Mesenteric fat pad (tissue), 1 donor: ENCODE measurements around the gene KRTAP10-12. TPM values are rescaled to one million over a fixed set of nuclear protein-coding genes. Genes with fewer than 3 reads are reported as not detected.

ENCODE experiments used
- DNase-seq: peaks from one replicate; pipeline ENCODE4 v3.0.0-alpha.2; 2020; ENCODE audit warnings: low spot score
- total RNA-seq: library from RNA; stranded (reverse); fragmentation: NEBNext Ultra II Directional; extraction: Animal tissue kit (Norgen Biotek cat#: 25700); gene quantifications from one replicate; pipeline ENCODE4 v1.2.1, GENCODE V29; 2021
- donor health status: DM: yes; HTN: yes; CAD: no.

Gene KRTAP10-12
- total RNA-seq, 1 donor from 2014 or later, result not detected

GRCh38 chr21:44730951-44731579 is 34.1 kb downstream of the KRTAP10-12 start:
- no peak for DNase-seq

DNA sequence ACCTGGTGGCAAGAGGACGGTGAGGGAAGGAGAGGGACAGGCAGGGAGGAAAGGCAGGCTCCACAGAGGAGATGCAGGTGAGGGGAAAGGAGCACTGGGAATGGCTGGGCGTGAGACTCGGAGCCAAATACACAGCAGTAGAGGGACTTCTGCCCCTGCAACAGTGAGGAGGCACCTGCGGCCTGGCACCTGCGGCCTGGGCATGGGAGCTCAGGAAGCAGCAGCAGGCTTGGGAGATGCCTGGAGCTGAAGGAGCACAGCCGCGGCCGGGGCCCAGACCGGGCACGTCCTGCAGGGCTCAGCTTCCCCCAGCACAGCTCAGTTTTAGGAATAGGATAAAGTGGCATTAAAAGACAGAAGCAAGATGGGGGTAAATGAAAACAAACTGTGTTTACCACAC is 35.3 kb downstream of the KRTAP10-12 start:
- peak; percentile 59 for DNase-seq

- peak; percentile 73 for DNase-seq
These were observed 36.0 kb downstream of the KRTAP10-12 start for GRCh38 chr21:44732956-44733355.

DNA sequence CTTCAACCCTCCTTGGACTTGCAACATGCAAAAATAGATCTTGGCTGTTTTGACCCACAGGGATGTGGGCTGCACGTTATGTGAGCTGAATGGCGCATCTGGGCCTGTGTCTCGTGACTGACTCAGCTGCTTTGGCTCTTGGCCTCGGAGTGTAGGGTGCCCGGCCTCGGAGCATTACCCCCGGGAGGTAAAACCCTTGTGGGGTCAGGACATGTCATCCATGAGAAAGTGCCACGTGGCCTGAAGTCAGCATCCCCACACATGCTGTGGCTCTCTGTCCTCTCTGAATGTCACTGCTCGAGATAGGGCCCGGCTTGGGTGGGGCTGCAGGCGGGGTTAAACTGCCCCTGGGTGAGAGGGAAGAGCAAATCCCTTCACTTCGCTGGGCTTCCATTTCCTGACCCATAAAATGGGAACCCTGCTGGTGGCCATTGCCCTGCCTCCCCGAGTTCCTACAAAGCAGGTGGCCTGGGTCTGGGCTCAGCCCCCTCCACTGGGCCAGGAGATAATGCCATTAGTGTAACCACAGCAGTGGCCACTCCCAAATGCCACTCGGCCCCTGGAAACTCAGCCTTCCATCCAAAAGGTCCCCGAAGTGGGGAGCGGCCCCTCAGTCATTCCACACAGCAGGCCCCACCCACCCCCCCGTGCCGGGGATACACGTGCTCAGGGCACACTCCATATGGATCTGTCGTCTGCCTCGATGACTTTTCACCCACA is 37.2 kb downstream of the KRTAP10-12 start:
- DNase-seq, result peak; percentile 78

GRCh38 chr21:44734841-44735240 is 37.9 kb downstream of the KRTAP10-12 start:
- peak; percentile 79 for DNase-seq

DNA sequence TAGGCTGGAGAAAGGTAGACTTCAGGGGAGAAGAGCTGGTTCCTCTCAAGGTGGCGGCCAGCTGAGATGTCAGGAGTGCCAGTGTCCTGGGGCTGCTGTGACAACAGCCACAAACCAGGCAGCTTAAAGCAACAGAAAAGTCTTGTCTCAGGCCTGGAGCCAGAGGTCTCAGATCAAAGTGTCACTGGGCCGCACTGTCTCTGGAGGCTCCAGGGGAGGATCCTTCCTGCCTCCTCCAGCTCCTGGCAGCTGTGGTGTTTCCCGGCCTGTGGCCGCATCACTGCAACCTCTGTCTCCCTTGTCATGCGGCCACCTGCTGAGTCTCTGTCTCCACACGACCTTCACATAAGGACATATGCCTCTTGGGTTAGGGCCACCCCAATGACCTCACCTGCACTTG is 38.8 kb downstream of the KRTAP10-12 start:
- no peak for DNase-seq

DNA sequence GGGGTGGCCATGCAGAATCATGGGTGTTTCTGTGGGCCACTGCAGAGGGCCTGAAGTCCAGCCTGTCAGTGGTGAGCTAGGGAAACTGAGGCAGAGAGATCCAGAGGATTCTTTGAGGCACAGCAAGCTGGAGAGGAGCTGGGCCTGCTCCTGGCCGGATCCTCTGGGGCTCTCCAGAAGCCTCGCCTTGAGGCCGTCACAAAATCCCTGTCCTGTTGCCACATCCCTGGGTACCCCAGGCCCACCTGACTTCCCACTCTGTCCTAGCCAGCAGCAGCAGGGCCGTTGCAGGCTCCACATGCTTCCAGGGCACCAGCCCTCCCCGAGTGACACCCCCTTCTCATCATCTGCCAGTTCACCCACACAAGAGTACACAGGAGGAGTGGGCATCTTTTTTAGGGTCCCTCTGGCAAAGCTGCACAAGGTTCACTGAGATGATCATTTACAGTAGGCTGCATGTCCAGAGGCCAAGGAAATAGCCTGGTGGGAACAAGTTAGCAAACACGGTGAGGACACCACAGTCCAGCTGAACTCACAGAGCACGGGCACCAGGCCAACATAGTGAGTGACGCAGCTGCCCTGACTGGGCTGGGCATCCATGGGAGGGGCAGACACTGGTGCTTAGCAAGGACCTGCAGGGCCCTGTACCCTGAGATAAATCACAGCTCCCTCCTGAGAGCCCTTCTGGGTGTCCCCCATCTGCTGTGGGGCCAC is 39.5 kb downstream of the KRTAP10-12 start:
- DNase-seq, result peak; percentile 55

DNA sequence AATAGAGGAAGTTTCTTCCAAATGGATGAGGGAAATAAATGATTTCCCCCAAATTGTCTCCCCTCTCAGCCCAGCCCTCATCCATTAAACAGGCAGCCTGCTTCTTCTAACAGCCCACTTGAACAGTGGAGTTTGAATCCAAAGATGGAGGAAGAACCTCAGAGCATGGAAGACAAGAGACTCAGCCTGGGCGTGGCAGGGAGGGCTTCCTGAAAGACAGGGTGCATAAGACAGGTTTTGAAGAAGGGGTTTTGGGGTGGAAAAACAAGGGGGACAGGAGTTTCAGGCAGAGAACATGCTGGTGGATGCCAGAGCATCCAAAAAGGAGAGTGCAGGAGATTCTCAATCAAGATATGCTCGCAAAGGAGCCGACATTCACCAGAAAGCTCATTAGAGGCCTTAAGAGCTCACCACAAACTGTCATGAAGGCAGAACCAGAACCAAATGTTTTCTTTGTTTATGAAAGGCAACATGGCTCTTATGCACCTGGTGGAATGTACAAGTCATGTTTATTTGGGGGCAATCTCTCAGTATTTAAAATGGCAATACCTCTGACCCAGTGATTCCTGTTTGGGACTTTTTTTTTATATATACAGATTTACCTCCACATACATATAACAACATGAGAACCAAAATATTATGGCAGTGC is 40.9 kb downstream of the KRTAP10-12 start:
- peak; percentile 30 for DNase-seq

DNA sequence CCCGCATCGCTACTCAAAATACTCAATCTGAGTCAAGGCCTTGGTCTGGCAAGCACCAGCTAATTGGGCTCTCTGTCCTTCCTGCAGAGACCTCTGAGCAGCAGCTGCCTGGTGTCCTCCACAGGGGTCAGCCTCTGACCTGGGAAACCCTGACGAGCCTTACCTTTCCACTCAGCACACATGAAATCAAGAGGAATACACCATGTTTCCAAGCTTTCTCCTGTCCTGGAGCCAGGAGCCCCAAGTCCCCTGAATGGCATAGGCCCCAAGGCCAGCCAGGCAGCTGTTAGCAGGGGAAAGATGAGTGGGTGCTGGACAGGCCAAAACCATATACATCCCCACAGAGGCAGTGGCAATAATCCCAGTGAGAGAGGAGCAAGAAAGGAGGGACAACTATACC is 41.6 kb downstream of the KRTAP10-12 start:
- DNase-seq, result peak; percentile 57

DNA sequence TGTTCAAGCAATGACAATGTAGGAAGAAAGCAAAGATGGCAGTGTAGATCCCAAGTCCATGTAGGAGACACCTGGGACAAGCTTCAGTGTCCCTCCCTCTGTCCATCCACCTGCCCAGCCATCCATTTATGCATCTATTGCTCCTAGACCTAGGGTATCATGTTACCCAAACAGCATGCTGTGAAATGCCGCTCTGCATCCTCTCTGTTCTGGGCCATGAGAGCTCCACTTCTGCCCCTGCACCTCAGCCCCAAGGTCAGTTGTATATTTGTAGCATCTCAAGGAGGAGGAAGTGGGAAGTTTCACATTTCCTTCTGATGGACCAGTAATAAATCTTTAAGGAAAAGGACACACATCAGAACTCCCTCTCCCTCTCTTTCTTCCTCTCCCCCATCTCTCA is 42.3 kb downstream of the KRTAP10-12 start:
- DNase-seq, result no peak

DNA sequence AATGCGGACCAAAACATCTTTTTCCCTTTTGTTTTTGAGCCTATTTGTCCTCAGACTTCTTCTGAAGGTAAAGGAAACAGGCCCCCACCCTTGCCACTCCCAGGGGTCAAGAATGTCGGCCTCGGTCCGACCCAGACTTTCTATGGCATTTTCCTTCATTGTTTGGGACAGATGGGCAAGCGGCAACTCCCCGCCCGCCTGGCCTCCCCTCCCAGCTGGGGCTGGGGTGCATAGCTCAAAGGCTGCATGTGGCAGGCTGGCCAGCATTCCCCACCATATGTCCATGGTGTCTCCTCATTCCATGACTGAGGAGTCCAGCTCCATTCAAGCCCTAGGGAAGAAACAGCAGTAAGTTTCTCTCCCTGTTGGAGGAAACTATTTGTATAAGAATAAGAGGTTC is 43.8 kb downstream of the KRTAP10-12 start:
- DNase-seq, result peak; percentile 35

- DNase-seq, result no peak
These were observed 44.9 kb downstream of the KRTAP10-12 start for GRCh38 chr21:44741921-44742320.

DNA sequence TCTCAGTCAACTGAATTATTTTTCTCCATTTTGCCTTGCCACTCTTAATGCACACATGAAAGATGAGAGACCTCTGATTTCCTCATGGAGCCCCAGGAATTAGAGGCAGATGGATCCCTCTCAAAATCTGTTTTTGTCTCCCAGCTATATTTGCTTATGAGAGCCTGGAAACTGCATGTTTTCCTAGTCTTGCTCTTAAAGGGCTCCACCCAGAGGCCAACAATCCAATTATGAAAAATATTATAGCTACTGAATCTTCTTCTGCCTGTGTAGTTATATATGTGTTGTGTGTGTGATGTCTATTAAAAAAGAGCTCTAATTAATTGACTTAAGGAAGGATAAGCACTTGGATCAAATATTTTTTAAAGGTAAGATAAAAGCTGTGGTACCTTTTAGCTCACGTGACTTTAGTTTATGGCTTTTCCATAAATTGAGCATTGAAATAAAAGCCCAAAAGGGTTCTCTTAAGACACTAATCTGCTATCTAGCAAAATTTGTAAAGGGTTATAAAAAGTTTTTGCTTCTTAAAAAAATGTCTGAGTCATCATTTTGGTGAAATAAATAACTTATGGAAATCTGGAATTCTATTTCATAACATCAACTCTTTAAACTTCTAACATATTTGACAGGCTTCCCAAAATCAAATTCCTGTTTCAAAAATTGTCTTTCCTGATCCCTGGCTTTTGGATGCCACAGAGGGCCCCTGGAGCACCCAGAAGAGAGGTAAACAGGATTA is 45.6 kb downstream of the KRTAP10-12 start:
- DNase-seq, result no peak

Other genes with a start within 250 kb of the KRTAP10-12 start
- 3.8 TPM for gene LRRC3, start 241.7 kb upstream of the KRTAP10-12 start, total RNA-seq
- gene KRTAP10-1, start 157.0 kb upstream of the KRTAP10-12 start, total RNA-seq, result not detected
- not detected for gene KRTAP10-2, start 145.7 kb upstream of the KRTAP10-12 start, total RNA-seq
- gene KRTAP10-3, start 138.4 kb upstream of the KRTAP10-12 start, total RNA-seq, result not detected
- not detected for gene KRTAP10-4, start 123.4 kb upstream of the KRTAP10-12 start, total RNA-seq
- not detected for gene KRTAP10-5, start 116.6 kb upstream of the KRTAP10-12 start, total RNA-seq
- not detected for gene KRTAP10-6, start 104.7 kb upstream of the KRTAP10-12 start, total RNA-seq
- gene KRTAP10-7, start 96.6 kb upstream of the KRTAP10-12 start, total RNA-seq, result not detected
- not detected for gene KRTAP10-8, start 85.1 kb upstream of the KRTAP10-12 start, total RNA-seq
- not detected for gene KRTAP10-9, start 70.1 kb upstream of the KRTAP10-12 start, total RNA-seq
- not detected for gene KRTAP10-10, start 59.8 kb upstream of the KRTAP10-12 start, total RNA-seq
- gene KRTAP10-11, start 50.8 kb upstream of the KRTAP10-12 start, total RNA-seq, result not detected
- not detected for gene KRTAP12-4, start 42.5 kb upstream of the KRTAP10-12 start, total RNA-seq
- gene KRTAP12-3, start 39.2 kb upstream of the KRTAP10-12 start, total RNA-seq, result not detected
- gene KRTAP12-2, start 30.2 kb upstream of the KRTAP10-12 start, total RNA-seq, result not detected
- gene KRTAP12-1, start 15.0 kb upstream of the KRTAP10-12 start, total RNA-seq, result not detected
- gene TSPEAR, start 14.4 kb downstream of the KRTAP10-12 start, total RNA-seq, result not detected
- gene UBE2G2, start 104.6 kb downstream of the KRTAP10-12 start, total RNA-seq, result 123 TPM
- 82.2 TPM for gene SUMO3, start 120.9 kb downstream of the KRTAP10-12 start, total RNA-seq
- 161 TPM for gene PTTG1IP, start 176.5 kb downstream of the KRTAP10-12 start, total RNA-seq
- 131 TPM for gene ITGB2, start 223.7 kb downstream of the KRTAP10-12 start, total RNA-seq
- gene SLX9, start 242.9 kb downstream of the KRTAP10-12 start, total RNA-seq, result 31.8 TPM